ENCODE results near the gene COG3.
A peak's percentile ranks its signal among the peaks of the same experiment; 100 is the strongest.

COG3 gene

DNA sequence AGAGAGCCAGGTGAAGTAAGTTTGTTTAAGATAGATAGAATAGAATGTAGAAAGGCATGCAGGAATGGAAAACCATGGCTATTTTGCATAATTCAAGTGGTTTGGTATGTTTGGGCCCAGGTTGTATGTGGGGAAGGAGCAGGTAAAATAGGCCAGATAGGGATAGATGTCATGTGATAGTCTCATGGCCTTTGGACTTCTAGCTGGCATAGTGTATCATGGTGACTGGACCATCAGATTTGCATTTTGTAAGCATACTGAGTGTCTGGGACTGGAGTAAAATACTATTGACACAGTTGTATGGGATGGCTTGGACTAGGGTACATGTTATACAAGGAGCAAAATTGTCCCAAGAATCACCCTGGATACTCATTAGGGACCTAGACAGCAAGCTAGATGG is 38.9 kb downstream of the COG3 start:
- DNase-seq (ENCODE audit: low spot score): no peak

DNA sequence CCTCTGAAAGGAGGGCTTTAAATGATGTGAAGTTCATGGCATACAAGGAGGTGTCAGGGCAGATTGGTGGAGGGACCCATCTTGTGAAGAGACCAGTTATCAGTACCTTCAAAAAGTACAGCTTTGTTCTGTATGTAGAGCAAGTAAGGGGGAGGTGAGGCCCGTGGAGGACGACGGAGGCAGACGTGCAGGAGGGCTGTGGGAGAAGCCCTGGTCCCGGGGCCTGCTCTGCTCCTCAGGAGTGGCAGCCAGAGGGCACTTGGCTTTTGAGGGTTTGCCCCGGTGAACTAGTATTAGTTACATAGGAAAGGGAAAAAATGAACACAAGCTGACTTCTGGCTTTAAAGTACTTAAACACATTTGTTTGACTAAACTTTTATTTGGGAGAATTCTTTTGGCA is 42.1 kb downstream of the COG3 start:
- DNase-seq (ENCODE audit: low spot score): no peak

DNA sequence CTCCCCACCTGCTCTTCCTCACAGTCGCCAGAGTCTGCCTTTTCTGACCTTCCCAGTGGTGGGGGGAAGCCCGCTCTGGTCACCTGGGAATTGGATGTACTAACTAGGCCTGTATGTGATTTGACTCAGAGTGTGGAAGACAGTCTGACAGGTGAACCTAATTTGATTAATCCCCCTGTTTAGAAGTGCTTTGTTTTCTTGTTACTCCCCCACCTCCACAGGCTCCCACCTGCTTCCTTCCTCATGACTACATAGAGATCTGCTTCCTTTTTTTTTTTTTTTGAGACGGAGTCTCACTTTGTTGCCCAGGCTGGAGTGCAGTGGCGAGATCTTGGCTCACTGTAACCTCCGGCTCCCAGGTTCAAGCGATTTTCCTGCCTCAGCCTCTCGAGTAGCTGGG is 44.0 kb downstream of the COG3 start:
- no peak for DNase-seq (ENCODE audit: low spot score)

DNA sequence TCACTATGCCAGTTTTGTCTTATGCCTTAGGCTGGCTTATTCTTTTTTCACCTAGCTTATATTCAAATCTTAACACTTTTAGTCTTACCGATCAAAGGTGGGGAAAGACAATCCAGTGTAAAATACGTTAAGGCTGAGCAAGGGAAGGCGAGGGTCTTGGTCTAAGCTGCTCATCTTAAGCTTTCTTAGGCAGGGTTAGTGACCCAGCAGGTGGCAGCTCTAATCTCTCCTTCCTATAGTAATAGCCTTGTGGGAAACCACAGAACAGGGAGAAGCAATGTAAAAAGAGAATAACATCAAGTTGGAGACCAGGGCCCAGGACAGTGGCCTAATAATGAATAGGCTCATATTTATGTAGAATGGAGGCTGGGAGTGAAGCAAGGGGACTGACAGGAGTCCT is 45.9 kb downstream of the COG3 start:
- no peak for DNase-seq (ENCODE audit: low spot score)

DNA sequence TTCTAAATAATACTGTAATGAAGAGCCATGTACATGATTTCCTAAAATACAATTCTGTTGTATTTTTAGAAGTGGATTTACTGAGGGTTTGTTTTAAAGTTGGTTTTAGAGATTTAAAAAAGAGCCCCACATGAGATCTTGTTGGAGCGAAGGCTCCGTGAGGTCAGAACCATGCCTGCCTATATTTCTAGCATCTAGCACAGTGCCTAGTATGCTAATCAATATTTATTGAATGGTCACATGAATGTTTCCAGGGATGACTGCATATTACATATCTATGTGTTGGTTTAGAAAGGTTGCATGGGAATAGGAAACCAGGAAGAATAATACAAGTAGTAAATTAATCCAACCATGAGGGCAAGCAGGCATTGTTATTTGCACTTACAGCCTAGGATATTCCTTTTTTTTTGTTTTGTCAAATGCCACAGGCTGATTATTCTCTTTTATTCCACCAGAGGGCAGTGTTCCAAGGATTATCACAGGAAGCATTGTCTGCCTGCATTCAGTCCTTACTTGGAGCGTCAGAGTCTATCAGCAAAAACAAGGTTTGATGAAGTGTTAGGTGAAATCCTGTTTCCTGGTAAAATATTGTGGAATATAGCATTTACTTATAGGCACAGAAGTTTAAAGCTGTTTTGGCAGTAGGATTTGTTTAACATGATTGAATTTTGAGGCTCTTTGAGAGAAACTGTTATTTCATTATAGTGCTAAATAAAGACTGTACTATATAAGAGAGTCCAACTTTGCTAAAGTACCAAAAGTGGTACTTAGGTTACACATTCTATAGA is 46.8 kb downstream of the COG3 start:
- DNase-seq (ENCODE audit: low spot score): peak; percentile 75

DNA sequence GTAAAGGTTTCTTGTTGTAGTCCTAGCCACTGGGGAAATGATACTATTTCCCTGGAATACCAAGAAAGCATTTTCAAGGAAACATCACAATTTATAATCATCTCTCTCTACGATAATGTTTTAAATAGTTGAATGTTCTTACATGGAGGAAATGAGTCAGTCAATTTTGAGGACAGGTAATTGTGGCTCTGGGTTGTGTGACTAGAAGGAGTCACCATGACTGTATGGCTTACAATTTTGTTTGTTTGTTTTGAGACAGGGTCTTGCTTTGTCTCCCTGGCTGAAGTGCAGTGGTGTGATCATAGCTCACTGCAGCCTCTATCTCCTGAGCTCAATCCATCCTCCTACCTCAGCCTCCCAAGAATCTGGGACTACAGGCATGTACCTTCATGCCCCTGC is 47.4 kb downstream of the COG3 start:
- DNase-seq (ENCODE audit: low spot score): no peak

DNA sequence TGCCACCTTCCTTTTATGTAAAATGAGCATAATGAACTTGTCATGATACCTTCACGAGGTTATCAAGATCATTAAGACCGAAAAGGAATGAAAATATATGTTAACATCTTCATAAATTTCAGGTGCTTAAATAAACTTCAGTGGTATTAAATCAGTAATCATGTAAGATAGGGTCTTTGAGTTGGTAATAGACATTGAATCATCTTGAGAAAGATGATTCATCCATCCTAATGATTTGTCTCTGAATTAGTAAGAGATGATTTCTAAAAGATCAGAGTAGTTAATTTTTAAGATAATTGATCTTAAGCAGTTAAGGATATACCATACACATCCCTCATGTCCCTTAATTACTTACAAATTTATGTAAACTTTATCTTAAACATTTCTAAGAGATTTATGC is 52.0 kb downstream of the COG3 start:
- DNase-seq (ENCODE audit: low spot score): no peak

DNA sequence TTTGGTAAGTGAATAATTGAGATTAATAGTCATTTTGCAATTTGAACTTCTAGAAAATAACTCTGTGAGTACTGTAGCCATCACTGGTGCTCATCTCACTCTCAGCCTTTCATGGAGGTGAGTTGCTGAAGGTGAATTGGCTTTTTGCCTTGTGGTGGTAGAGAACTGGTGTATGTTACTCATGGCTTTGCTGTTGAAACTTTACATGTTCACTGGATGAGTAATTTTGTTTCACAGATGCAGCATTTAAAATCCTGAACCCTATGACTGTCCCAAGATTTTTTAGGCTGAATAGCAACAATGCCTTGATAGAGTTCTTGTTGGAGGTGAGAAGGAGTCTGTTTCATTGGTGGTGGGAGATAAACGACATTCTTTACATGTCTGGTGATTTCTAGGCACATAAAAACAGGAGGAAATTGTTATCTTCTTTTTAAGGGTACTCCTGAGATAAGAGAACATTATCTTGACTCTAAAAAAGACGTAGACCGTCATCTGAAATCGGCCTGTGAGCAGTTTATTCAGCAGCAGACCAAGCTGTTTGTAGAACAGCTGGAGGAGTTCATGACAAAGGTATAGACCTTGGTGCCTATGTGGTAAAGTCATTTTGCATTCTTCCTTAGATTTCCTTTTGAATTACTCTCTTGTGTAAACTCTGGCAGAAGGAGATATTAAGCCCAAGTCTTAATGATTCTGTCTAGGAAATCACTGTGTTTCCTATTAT is 53.9 kb downstream of the COG3 start:
- peak; percentile 61 for DNase-seq (ENCODE audit: low spot score)

DNA sequence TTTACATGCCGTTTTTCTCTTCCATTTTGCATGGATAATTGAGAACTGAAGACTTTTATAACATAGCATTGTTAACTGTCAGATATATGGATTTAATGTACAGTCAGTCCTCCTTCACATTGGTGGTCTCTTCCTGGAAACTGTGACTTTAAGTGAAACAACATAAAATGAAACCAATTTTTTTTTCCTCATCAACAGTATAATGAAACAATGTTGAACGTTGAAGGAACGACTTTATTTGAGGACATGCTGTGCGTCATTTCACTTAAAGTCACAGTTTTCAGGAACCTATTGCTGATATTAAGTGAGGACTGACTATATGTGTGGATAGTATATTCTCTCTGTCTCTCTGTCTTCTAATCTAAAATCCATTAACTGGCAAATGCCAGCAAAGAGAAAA is 54.8 kb downstream of the COG3 start:
- DNase-seq (ENCODE audit: low spot score): peak; percentile 27

DNA sequence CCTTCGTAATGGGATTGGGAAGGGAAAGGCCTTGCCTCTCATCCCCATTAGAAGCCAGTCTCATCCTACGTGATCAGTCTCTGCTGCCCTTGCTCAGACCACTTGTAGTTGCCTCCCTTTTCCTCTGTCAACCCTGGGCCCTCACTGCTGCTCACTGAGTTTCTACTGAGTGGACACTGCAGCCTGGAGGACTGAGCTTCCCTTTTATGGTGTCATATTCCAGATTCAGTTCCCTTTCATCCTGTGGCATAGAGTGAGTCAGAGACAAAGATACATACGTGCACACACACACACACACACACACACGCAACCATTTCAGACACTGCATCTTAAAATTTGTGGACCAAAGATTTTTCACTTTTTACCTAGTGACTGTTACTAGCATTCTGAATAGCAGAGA is 56.6 kb downstream of the COG3 start:
- no peak for DNase-seq (ENCODE audit: low spot score)

DNA sequence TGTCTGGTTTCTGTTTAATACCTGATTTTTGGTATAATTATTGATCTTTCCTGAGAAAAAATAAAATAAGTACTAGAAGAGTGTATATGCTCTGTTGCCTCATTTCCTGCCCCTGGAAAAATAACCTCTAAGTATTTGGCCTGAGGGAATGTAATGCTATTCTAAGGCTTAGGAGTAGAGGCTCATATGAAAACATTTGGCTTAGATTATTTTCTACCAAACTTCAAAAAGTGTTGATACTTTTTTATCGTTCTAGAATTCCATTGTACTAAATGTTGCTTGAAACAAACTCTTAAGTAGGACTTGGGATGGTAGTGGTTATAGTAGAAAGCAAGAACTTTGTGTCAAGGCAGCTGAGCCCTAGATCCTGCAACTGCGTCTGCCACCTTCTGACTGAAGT is 57.8 kb downstream of the COG3 start:
- no peak for DNase-seq (ENCODE audit: low spot score)

DNA sequence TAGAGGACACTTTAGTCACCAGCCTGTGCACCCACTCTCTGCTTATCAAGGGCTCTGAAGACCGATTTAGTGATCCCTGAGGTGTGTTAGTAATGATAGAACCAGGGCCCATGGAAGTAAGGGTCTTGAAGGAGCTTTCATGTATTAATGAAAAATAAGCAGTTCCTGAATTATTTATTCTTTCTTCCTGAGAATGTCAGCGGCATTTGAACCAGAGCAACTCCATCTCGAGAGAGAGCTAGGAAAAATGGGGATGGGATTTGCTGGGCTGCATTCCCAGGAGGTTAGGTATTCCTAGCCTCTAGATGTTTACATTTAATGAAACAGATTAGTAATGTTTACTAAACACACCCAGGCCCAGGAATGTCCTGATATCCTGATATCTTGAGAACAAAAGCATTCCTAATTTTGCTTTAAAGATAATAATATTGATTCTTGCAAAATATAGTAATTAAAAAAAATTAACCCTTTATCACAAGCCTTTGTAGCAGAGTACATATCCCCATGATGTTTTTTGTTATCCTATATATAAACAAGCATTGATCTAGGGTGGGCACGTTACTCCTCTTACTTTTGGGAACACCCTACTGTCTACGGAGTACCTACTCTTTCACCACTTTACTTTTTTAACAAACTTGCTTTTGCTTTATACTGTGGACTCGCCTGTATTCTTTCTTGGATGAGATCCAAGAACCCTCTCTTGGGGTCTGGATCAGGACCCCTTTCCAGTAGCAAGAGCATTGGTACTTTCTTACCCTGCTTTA is 63.1 kb downstream of the COG3 start:
- DNase-seq (ENCODE audit: low spot score): no peak

DNA sequence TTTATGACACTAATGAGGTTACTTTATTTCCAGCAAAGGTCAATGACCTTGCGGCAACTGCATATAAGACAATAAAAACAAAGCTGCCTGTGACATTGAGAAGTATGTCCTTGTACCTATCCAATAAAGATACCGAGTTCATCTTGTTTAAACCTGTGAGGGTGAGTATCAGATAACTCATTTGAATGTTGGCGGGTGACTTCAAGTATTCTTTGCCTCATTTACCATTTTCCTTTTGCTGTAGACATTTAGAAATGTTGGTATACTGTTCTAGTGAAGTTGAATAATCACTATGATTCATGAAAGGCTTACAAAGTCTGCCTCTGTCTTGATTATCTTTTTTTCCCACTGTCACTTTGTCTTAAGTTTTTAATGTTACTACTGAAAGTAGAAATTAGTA is 65.0 kb downstream of the COG3 start:
- DNase-seq (ENCODE audit: low spot score): no peak

DNA sequence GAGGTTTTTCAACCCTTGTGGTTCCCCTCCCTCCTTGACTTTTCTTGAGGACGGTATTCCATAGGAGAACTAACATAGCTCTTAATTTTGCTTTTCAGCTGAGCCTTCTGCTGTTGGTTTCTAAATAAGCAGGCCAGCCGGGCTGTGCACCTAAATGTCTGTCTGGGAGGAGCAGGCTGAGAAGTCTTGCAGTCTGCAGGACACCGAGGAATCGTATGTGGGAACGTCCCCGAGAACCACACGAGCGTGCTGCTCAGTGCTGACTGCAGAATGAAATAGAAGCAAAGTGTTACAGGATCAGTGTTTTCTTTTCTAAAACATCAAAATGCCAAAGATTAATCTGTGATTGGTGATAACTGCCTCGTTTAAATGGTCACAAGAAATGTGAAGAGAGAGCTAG is 69.9 kb downstream of the COG3 start:
- no peak for DNase-seq (ENCODE audit: low spot score)

DNA sequence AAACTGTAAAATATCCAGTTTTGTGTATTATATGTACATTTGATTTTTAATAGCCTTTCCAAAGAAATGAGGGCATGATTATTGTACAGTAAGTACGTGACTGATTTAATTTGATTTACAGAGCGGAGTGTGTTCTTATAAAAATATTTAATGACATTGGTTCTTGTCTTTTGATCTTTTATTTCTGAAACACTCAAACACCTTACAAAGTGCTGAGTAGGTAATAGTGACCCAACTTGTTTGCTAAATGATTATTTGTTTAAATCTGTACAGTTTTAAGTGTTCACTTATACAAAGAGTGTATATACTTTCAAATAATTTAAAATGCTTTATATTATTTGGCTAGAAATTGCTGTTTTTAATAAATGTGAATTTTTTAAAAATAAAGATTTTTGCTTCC is 71.5 kb downstream of the COG3 start:
- no peak for DNase-seq (ENCODE audit: low spot score)

DNA sequence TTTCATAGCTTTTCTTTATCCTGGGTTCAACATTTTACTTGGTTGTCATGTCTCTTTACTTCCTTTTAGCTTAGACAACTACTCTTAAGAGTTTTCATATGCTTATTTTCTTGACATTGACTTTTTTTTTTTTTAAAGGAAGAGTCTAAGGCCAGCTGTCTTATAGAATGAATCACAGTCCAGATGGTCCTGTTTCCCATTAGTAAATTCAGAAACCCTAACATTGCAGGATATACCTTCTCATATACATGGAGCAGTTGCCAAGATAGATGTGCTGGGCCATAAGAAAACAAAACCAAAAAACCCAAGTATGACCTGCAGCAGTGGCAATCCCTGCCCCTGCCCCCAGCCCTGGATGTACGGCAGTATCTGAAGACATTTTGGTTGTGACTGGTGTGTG is 72.8 kb downstream of the COG3 start:
- no peak for DNase-seq (ENCODE audit: low spot score)

DNA sequence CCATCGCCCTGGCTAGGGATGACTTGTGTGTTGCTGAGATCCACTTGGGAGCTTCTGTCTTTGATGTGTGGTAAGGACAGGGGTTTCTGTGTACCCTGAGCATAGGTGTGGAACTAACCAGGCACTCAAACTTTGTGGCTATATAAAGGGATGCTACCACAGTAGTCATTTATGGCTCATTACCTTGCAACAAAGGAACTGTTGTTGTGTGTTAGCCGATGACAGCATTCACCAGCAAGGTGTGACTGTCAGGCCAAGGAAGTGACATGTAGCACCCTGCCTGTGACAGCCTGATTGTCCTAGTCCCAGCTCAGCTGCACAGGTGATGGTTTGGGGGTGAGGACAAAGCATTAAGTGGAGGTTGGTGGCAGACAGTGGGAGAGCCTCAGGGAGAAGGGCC is 73.6 kb downstream of the COG3 start:
- DNase-seq (ENCODE audit: low spot score): no peak

DNA sequence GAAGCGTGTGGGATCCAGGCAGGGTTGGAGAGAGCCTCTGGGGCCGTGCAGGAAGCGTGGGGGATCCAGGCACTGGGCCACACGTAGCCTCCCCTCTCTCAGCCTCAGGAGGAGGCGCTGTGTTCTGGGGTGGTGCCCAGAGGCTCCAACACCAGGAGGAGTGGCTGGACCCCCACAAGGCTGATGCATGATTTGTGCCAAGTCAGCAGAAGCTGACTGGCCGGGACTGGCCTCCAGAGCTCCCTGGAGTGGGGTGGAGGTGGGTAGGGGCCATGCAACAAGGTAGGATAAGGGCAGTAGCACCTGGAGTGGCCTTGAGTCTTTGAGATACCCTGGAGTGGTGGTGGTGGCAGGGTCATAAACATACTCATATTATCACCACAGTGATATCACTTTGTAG is 75.5 kb downstream of the COG3 start:
- no peak for DNase-seq (ENCODE audit: low spot score)

DNA sequence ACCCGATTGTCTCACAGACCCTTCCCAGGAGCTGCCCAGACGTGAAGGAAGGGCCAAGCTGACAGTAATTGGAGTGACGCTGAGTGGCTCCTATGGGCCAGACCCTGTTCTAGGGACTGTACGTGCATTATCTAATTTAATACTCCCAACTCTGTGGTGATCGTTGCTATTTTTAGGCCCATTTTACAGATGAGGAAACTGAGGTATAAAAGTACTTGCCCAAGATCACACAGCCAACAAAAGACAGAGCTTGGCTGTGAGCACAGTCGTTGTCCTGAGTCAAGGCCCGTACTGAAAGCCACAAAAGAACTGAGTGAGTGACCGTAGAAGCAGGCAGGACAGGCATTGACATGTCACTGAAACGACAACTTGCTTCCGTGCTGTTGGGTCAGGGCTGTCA is 76.1 kb downstream of the COG3 start:
- no peak for DNase-seq (ENCODE audit: low spot score)

DNA sequence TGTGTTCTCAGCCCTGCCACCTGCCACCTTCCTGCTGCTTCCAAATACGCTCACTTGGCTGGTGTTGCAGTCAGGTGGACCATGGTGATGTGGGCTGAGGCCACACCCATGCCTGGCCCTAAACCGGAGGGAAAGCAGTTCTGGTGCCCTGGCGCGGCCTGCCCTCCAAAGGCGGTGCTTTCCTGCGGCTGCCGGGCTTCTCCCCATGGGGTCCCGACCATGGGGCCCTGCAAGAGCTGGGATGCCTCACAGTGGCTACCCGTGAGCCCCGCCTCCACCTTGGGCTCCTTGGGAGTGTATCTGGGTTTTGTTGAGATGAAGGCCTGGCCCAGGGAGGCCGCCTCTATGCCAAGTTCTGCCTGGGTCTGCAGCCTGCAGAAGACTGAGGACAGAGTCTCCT is 77.1 kb downstream of the COG3 start:
- DNase-seq (ENCODE audit: low spot score): no peak

DNA sequence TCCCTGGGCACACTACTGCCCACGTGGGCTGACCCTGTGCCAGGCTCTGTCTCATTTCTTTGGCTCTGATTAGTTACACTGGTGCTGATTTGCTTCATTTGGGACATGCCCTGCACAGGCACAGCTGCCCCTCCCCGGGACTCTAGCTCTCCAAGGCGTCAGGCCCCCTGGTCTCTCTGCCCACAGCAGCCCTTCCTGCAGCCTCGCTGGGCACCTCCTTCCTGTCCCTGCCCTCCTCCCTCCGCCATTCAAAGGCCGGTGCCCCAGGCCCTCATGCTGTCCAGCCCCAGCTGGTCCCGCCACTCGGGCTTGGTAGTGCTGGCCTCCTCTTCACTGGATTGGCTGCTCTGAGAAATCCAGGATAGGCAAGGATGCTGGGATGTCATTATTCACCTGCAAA is 77.7 kb downstream of the COG3 start:
- no peak for DNase-seq (ENCODE audit: low spot score)

DNA sequence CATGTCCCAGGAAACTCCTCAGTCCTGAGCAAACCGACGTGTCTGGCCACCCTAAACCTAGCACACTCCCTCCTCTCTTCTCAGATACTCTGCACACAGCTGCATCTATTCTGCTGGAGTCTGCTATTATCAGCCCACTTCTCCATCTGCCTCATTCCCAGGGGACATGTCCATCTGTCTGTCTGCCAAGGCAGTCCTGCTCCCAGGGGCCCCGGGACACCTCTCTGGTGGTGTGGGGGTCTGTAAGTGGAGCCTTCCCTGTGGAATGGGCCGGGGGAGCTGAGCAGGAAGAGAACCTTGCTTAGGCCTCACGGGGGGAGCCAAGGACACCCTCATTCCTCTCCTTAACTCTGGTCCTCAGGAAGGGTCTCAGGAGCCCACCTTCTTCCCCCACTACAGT is 78.1 kb downstream of the COG3 start:
- DNase-seq (ENCODE audit: low spot score): no peak

DNA sequence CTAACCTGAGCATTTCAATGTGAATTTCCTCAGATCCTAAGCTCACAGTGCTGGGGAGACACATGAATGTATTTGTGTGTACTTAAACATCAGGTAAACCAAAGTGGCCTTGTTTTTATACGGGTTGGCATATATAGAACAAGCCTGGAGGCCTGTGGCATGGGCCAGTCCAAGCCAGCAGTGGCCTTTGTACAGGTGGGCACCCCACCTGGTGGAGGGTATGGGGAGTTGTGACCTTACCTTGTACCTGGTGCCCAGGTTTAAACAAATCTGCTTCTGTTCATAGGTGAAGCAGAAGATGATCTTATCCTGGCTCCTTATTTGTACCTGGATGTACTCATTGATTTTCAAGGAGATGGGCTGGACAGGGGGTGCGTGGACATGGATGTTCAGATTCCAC is 79.8 kb downstream of the COG3 start:
- DNase-seq (ENCODE audit: low spot score): no peak
